Prostate gland (tissue), 2 donors: ENCODE measurements around the gene C1orf21. TPM values are rescaled to one million over a fixed set of nuclear protein-coding genes. Genes with fewer than 3 reads are reported as not detected.
A peak's percentile ranks its signal among the peaks of the same experiment; 100 is the strongest.

Experiments used
- DNase-seq: peaks from one replicate; pipeline ENCODE4 v3.0.0-alpha.2; 2019; ENCODE audit warnings: low spot score
- H3K27ac ChIP-seq, 2 donors: fragments of 200-600 bp; sonication (generic); 2 replicates each; pipeline ENCODE4 v1.5.1; 2017 to 2019
- H3K27me3 ChIP-seq: fragments of 200-600 bp; sonication (generic); replicated peaks from 2 replicates; pipeline ENCODE4 v1.5.1; 2019; ENCODE audit not compliant: insufficient read depth
- H3K36me3 ChIP-seq, 2 donors: fragments of 200-600 bp; sonication (generic); 1 replicate in 1 of 2; 2 replicates in 1 of 2; pipeline versions ENCODE4 v1.5.1 to v1.8.1; 2017 to 2019
- H3K4me1 ChIP-seq: fragments of 200-600 bp; sonication (generic); replicated peaks from 2 replicates; pipeline ENCODE4 v1.5.1; 2019
- H3K4me3 ChIP-seq, 2 donors: fragments of 200-600 bp; sonication (generic); 2 replicates each; pipeline ENCODE4 v1.5.1; 2017 to 2019
- H3K9me3 ChIP-seq: fragments of 200-600 bp; sonication (generic); 2 replicates; pipeline ENCODE4 v1.5.1; 2017
- CTCF ChIP-seq, 4 experiments: fragments of 200-600 bp in 2 of 4; fragments of 450-650 bp in 2 of 4; sonication (generic) in 2 of 4; IDR thresholded peaks; 1 replicate in 3 of 4; 2 replicates in 1 of 4; pipeline ENCODE4 v1.5.1; 2016 to 2019; ENCODE audit warnings: antibody characterized with exemption in 4 of 4, mild to moderate bottlenecking in 2 of 4, moderate library complexity in 2 of 4
- POLR2A ChIP-seq: fragments of 450-650 bp; IDR thresholded peaks from one replicate; pipeline ENCODE4 v1.6.1; 2016; ENCODE audit warnings: antibody characterized with exemption, mild to moderate bottlenecking
- POLR2AphosphoS5 ChIP-seq: sonication (generic); formaldehyde crosslinking; IDR thresholded peaks from one replicate; pipeline ENCODE4 v1.6.1; 2017; ENCODE audit warnings: antibody characterized with exemption
- WGBS: methylation state at CpG from one replicate; pipeline ENCODE4 v1.1.5; 2018; 5-methylcytosine and 5-hydroxymethylcytosine counted together
- intact Hi-C: fragments of 100-400 bp; cut with DNase I; formaldehyde crosslinking; loops from one replicate; pipeline ENCODE4 v1.14.2; 2022
- total RNA-seq, 2 donors: library from RNA; depleted of rRNA; stranded (reverse); fragments of >200 nt; gene quantifications; one replicate each; pipeline ENCODE4 v1.1.0, GENCODE V29; 2016

The C1orf21 gene
- total RNA-seq, 2 donors from 2014 or later = 28.8 to 79.3 TPM

- Histone ChIP-seq H3K9me3 (no peaks in the 10 kb centered on the region), H3K27me3 (no peaks in the 10 kb centered on the region), H3K4me1 (peaks cover 2% of the 10 kb centered on the region), H3K36me3 (no peaks in the 10 kb centered on the region), H3K4me3 (no peak overlapping the region), H3K27ac (peak overlapping the region; percentile 20 to 59)
- TF ChIP-seq CTCF (IDR thresholded peaks at IDR 0.05) (no peak), POLR2AphosphoS5 (peak; percentile 54), POLR2A (no peak)
- intact Hi-C loops = no loop called here
- WGBS = 28% methylated on average over 4 of the region's 4 CpGs
- DNase-seq = peak; percentile 39
Measured at GRCh38 chr1:184597650-184598357, 211.0 kb downstream of the C1orf21 start.

GRCh38 chr1:184598403-184599193 lies 211.8 kb downstream of the C1orf21 start:
- H3K4me3 ChIP-seq = no peak overlapping the region
- DNase-seq = no peak

GRCh38 chr1:184604152-184604900 lies 217.5 kb downstream of the C1orf21 start:
- H3K4me3 ChIP-seq = no peak overlapping the region
- WGBS = 76% methylated on average over 3 of the region's 3 CpGs
- no peaks in the 10 kb centered on the region for H3K27me3 ChIP-seq
- no peaks in the 10 kb centered on the region for H3K9me3 ChIP-seq
- TF ChIP-seq CTCF (IDR thresholded peaks at IDR 0.05) = no peak
- no peak for TF ChIP-seq POLR2AphosphoS5
- TF ChIP-seq POLR2A = no peak
- no peaks in the 10 kb centered on the region for H3K4me1 ChIP-seq
- intact Hi-C loops = no loop called here
- no peak for DNase-seq
- no peak overlapping the region for H3K27ac ChIP-seq
- no peaks in the 10 kb centered on the region for H3K36me3 ChIP-seq

More at GRCh38 chr1:184598403-184599193, 211.8 kb downstream of the C1orf21 start:
- WGBS = 93% methylated on average over 6 of the region's 6 CpGs
- Histone ChIP-seq H3K36me3 (no peaks in the 10 kb centered on the region), H3K4me1 (peaks cover 2% of the 10 kb centered on the region), H3K9me3 (no peaks in the 10 kb centered on the region), H3K27me3 (no peaks in the 10 kb centered on the region), H3K27ac (no peak overlapping the region)
- TF ChIP-seq POLR2A (no peak), CTCF (IDR thresholded peaks at IDR 0.05) (no peak), POLR2AphosphoS5 (no peak)
- intact Hi-C loops = no loop called here

GRCh38 chr1:184605941-184606340 lies 219.1 kb downstream of the C1orf21 start:
- DNase-seq = no peak
- Histone ChIP-seq H3K4me3 (no peak overlapping the region), H3K4me1 (no peaks in the 10 kb centered on the region), H3K27me3 (no peaks in the 10 kb centered on the region), H3K36me3 (no peaks in the 10 kb centered on the region), H3K27ac (peak overlapping the region; percentile 1 to 59), H3K9me3 (no peaks in the 10 kb centered on the region)
- no peak for TF ChIP-seq POLR2AphosphoS5
- TF ChIP-seq CTCF (IDR thresholded peaks at IDR 0.05) = no peak
- intact Hi-C loops = no loop called here
- 78% methylated on average over 4 of the region's 4 CpGs for WGBS
